IPS-18c (cell line): Measurements from ENCODE around the gene EXPH5.
A peak's percentile ranks its signal among the peaks of the same experiment; 100 is the strongest.

Source experiments
- H3K4me3 ChIP-seq: 2 replicates; pipeline ENCODE4 v1.7.0; 2013; ENCODE audit warnings: low read depth, mild to moderate bottlenecking, low read length, moderate library complexity; ENCODE audit not compliant: insufficient read depth
- H3K9me3 ChIP-seq: one replicate; pipeline ENCODE4 v1.6.1; 2013; ENCODE audit warnings: mild to moderate bottlenecking, low read length, moderate library complexity; ENCODE audit not compliant: control insufficient read depth, insufficient read depth

EXPH5 gene

GRCh38 chr11:108468478-108468864, 125.1 kb downstream of the EXPH5 start:
- Histone ChIP-seq H3K9me3 (no peaks in the 10 kb centered on the region), H3K4me3 (no peak overlapping the region)

- no peaks in the 10 kb centered on the region for H3K9me3 ChIP-seq
- peak within 1 kb of the TSS; percentile 78 for H3K4me3 ChIP-seq
Observed at GRCh38 chr11:108467091-108467823, 126.3 kb downstream of the EXPH5 start, which contains the start of gene C11orf65. Gene C11orf65 (minus strand): TSS chr11:108467529. CDS start chr11:108461559, 5,970 bp downstream.

GRCh38 chr11:108466405-108466804, 127.2 kb downstream of the EXPH5 start:
- H3K9me3 ChIP-seq = no peaks in the 10 kb centered on the region
- peak overlapping the region; percentile 78; the same call in 1 of the 2 replicates for H3K4me3 ChIP-seq
